ENCODE measurements around the gene CCDC183. TPM values are rescaled to one million over a fixed set of nuclear protein-coding genes. Genes with fewer than 3 reads are reported as not detected.
A peak's percentile ranks its signal among the peaks of the same experiment; 100 is the strongest.

Gene CCDC183
- total and polyA plus RNA-seq, 10 of the 15 experiments (the other 5 are each of a cell fraction or from before 2014, with no cell fraction given) = 0.04 to 1.2 (median 0.55) TPM; not detected in 5

GRCh38 chr9:136798708-136799078 is 2.6 kb downstream of the CCDC183 start (continued):
- TF ChIP-seq EP300 (IDR thresholded peaks at IDR 0.05; ENCODE audit: borderline replicate concordance in 1 of 2, control insufficient read depth in 1 of 2, low read depth in 2 of 2, low read length in 2 of 2) (no peak), SUPT20H (IDR thresholded peaks at IDR 0.05; ENCODE audit: borderline replicate concordance, control insufficient read depth, low read depth, low read length) (no peak)

GRCh38 chr9:136799079-136799853 is 3.1 kb downstream of the CCDC183 start:
- no TSS peak for BruUV-seq (replicated peaks)
- in situ Hi-C loops (cut with MboI) = loop anchor here (5.0 kb wide), 1 partner anchor 238 kb away; no protein-coding TSS in a partner anchor
- Histone ChIP-seq H3K9me3 (replicated peaks; ENCODE audit: control insufficient read depth, insufficient read depth, low read length) (no peaks in the 10 kb centered on the region), H3K27ac (ENCODE audit: control insufficient read depth, insufficient read depth) (no peak overlapping the region), H3K4me1 (ENCODE audit: control insufficient read depth, insufficient read depth, low read length) (peaks cover 12% of the 10 kb centered on the region; the same call in 1 of the 2 replicates), H4K20me1 (ENCODE audit: control insufficient read depth, insufficient read depth) (no peaks in the 10 kb centered on the region), H2AFZ (ENCODE audit: control insufficient read depth, low read depth, low read length) (no peak overlapping the region), H3K4me3 (peak overlapping the region; percentile 40; the same call in 1 of the 2 replicates), H3K79me2 (ENCODE audit: control insufficient read depth, insufficient read depth, low read length) (no peaks in the 10 kb centered on the region), H3K4me2 (ENCODE audit: control insufficient read depth, insufficient read depth) (peak overlapping the region; percentile 91), H3K36me3 (ENCODE audit: control insufficient read depth in 2 of 2, insufficient read depth in 2 of 2, low read length in 1 of 2) (no peaks in the 10 kb centered on the region), H3K27me3 (replicated peaks in 1 of 2; ENCODE audit: control insufficient read depth in 2 of 2, insufficient read depth in 2 of 2, low read length in 1 of 2) (no peaks in the 10 kb centered on the region), H3K9ac (ENCODE audit: control insufficient read depth, insufficient read depth, low read length) (no peak overlapping the region)
- intact Hi-C loops (cut with micrococcal nuclease; ENCODE audit: unreplicated experiment) = loop anchor here (10.0 kb wide), 1 partner anchor 146 kb away; the partner anchor contains the start of genes C8G and FBXW5
- no peak for TF ChIP-seq EP300 (IDR thresholded peaks at IDR 0.05; ENCODE audit: borderline replicate concordance in 1 of 2, control insufficient read depth in 1 of 2, low read depth in 2 of 2, low read length in 2 of 2)
- TF ChIP-seq SMC3 (IDR thresholded peaks at IDR 0.05; ENCODE audit: borderline replicate concordance, low read length) = no peak
- no peak for TF ChIP-seq SPI1 (IDR thresholded peaks at IDR 0.05; ENCODE audit: borderline replicate concordance, insufficient read depth, low read depth, low read length)
- no peak for TF ChIP-seq KAT2A (conservative IDR thresholded peaks at IDR 0.05; ENCODE audit: control insufficient read depth, low read depth, low read length)
- TF ChIP-seq MTA3 (IDR thresholded peaks at IDR 0.05; ENCODE audit: borderline replicate concordance, low read length) = no peak
- TF ChIP-seq ZSCAN29 (IDR thresholded peaks at IDR 0.05) = no peak
- TF ChIP-seq TCF3 (IDR thresholded peaks at IDR 0.05; ENCODE audit: borderline replicate concordance, insufficient read depth, low read depth, low read length) = no peak
- ChIA-PET POLR2A (no interaction called here), RAD21 (ENCODE audit: unreplicated experiment) (interaction anchor here (1.0 to 1.5 kb wide), 2 partner anchors 11 to 148 kb away, joined by 3 to 6 read pairs; no protein-coding TSS in a partner anchor), CTCF (interaction anchor here (0.7 to 1.2 kb wide), 3 partner anchors 10 to 230 kb away, joined by 3 to 4 read pairs (median 3); no protein-coding TSS in a partner anchor), SMC1A (ENCODE audit: uncharacterized antibody, unreplicated experiment) (no interaction called here)
- ATAC-seq (no peak), DNase-seq (ENCODE audit: low read depth, low spot score) (no peak), FAIRE-seq (no peak)
- WGBS (ENCODE audit: insufficient coverage, insufficient replicate concordance, low lambda C conversion rate, missing lambda C conversion rate) = 43% methylated on average over 35 of the region's 35 CpGs
